Inflammatory macrophage treated with lipopolysaccharide for 4 hours (primary cell): Measurements from ENCODE around the gene ARHGEF39.
A peak's percentile ranks its signal among the peaks of the same experiment; 100 is the strongest.

Experiments used
- DNase-seq: peaks from one replicate; pipeline ENCODE4 v3.0.0-alpha.2; 2020

Gene ARHGEF39

DNA sequence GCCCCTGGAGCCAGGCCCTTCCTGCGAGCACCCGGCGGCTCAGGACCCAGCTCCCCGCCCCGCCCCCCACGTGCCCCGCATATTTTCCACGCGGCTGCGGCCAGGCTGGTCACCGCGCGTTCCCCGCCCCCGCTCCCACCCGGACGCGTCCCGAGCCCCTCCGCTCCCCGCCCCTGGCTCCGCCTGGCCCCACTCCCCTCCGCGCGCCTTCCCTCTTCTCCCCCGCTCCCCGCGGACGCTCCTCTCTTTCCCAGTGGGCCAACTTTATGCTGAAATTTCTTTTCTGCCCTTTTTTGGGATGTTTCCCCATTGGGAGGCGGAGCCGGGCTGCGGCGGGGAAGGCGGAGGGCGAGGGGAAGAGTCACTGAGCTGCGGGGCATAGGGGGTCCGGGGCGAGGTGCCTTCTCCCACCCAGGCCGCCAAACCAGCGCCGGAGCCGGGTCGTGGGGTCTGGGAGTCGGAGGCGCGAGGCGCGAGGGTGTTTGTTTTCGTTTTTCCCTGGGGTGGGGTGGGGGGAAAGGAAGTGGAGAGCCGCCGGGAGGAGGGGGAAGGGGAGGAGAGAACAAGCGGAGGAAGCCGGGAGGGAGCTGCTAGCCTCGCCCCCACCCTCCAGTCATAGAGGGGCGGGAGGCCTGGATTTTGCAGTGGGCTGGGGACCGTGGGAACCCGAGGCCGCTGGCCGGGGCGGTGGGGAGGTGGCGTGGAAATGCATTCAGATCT, 25.8 kb upstream of the ARHGEF39 start:
- peak; percentile 28 for DNase-seq

DNA sequence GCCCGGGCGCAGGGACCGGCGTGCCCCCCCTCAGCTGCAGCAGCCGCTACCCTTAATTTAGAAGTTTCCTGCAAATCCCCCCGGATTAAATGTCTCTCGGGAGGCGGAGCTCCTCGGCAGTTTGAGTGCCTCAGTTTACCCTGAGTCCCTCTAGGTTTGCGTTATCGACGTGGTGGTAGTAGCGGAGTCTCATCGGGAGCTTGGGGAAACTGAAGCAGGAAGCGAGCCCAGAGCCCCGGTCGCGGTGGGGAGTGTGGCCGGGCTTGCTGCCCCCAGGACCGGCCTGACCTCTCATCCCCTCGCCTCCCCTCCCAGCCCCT, 25.3 kb upstream of the ARHGEF39 start:
- DNase-seq, result no peak

DNA sequence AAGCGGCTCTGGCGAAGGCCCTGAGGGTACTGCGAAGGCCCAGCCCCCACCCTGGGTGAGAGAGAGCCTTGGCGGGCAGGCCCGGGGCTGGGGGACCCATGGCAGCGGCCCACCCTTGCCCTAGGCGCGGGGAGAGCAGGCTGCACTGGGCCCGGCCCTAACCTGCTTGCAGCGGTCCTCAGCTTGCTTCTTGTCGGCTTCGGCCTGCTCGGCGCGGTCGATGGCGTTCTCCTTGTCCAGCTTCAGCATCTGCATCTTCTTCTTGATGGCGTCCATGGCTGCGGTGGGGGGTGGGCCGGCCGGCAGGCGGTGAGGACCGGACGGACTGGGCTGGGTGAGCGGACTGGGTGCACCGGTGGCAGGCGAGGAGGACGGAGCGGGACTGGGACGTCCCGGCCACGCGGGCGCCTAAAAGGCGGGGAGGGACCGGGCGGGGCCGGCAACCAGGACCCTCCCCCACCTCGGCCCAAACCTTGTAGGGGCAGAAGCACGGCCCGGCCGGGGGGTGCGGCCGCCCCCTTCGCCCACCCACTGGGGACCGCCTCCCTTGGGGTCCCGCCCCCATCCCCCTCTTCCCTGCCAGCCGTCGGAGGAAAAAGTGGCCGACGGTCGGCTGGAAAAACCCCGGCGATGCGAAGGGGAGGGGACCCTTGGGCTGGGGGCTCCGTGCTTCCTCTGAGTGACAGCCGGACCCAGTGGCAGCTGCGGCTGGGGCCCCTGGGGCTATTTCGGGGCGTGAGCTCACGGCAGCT, 24.7 kb upstream of the ARHGEF39 start, which contains the start of gene TPM2:
TPM2 (minus strand) TSS at position 384 of the 752 bp plus-strand sequence; CDS start at position 276, 108 bp downstream.
- no peak for DNase-seq

DNA sequence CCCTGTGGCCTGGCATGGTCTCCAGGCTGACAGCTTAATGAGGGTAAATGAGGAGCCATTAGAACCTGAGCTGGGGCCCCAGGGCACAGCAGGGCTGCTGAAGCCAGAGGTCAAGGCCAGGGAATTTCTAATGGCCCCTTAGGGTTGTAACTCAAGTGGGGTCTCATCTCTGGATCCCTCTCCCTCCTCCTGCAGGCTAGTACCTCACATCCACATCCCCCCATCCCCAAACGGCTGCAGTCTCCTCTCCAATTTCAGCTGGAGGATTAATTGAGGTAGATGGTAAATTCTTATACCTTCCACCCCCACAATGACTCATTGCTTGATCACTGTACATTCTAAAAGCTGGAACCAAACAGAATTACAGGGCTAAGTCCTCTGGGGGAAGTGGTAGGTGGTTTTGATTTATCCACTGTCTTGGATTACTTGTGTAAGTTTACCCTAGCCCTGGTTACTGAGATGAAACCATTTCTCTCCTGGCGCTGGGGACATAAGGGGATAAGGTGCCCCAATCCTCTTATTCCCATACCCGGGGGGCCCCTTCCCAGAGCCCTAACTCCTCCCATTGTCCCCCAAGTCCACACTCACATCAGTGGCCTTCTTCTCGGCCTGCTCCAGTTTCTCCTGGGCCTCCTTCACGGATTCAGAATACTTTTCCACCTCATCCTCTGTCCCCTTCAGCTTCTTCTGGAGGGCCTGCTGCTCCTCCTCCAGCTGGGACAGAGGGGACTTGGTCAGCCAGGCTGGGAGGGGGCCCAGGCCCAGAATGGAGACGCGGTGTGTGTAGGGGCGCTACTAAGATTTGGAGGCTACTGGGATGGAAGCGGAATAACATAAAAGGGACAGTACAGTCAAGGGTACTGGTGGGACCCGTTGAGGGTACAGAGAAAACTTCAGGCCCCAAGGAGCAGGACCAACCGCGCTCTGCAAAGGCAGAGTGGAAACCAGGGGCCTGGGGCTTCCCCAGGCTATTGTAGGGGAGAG, 23.9 kb upstream of the ARHGEF39 start:
- peak; percentile 49 for DNase-seq

DNA sequence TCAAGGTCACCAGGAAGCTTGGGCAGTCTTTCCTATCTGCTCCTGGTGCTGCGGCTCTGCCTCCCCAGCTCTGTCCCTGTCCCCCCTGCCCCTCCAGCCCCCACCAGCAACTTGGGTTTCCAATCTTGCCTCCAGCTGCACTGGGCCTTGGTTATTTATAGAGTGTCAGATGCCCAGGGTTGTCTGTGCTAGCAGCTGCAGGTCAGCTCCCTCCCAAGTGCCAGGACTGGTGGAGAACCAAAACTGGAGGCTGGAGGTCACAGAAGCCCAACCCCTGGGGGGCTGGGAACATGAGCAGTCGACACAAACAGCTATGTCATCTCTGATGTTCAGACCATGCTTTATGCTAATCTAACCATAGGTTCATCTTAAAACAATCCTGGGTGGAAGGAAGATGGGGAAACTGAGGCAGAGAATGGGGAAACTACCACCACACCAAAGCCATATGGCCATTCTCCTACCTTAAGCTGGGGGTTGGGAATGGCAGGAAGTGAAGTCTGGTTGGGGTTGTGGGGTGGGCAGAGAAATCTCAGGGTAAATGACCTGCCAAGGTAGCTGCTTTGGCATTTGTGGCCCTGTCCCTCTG, 23.1 kb upstream of the ARHGEF39 start:
- DNase-seq, result no peak

DNA sequence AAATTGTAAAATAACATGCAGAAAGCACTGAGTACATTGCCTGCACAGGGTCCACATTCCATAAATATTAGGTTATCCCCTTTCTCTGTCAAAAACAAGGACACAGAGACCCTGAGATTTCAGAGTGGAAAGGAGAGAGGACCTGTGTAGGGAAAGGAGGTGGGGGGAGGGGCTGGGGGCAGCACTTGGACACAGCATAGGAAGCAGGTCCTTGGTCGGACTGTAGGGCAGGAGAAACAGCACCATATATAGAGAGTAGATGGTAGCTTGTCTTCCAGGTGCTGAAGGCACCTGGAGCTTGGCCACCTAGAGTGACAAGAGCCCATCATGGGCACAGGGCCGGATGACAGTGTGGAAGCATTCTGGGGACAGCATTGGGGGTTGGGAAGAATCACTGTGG, 22.3 kb upstream of the ARHGEF39 start:
- no peak for DNase-seq

DNA sequence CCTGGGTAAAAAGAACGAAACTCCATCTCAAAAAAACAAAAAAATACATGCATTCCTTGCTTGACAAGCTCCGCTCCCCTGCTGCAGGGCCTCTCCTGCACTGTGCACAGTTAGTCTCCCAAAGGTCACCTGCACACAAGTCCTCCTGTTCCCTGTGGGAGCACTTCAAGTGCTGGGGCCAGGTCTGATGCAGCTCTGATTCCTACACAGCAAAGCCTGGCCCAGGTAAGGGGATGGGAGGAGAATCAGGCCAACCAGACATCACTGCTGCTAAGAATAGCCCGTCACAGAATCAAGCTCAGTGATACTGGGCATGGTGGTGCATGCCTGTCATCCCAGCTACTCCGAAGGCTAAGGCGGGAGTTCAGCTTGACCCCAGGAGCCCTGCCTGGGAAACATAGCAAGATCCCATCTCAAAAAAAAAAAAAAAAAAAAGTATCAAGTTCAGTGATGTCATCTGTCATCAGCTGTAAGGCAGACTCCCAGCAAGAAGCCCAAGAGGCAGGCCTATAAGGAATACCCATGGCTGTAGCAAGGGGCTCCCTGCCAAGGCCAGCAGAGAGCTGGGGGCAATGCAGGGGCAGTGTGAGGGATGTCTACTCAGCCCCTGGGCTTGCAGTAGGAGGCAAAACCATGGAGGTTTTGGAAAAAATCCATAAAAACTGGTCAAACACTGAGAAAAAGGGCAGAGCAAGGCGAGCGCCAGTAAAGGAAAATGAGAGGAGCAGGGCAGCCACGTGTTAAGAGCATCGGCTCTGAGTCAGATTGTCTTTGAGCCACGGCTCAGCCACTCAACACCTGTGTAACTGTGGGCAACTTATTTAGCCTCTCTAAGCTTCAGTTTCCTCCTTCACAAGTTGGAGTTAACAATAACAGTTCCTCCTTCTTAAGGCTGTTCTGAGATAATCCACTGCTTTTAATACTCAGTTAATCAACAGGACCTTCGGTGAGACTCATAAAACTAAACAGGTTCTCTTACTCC, 21.5 kb upstream of the ARHGEF39 start:
- DNase-seq, result no peak

DNA sequence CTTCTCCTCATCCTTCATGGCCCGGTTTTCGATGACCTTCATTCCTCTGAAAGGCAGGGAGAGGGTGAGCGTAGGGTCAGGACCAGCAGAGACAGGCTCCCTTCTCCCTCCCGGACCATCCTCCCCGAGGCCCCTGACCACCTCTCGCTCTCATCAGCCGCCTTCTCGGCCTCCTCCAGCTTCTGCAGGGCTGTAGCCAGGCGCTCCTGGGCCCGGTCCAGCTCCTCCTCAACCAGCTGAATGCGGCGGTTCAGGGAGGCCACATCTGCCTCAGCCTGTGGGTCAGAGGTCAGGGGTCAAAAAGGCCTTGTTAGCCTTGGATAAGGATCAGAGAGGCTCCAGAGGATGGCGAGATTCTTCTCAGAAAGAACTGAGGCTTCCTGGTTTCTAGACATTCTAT, 20.5 kb upstream of the ARHGEF39 start:
- no peak for DNase-seq

DNA sequence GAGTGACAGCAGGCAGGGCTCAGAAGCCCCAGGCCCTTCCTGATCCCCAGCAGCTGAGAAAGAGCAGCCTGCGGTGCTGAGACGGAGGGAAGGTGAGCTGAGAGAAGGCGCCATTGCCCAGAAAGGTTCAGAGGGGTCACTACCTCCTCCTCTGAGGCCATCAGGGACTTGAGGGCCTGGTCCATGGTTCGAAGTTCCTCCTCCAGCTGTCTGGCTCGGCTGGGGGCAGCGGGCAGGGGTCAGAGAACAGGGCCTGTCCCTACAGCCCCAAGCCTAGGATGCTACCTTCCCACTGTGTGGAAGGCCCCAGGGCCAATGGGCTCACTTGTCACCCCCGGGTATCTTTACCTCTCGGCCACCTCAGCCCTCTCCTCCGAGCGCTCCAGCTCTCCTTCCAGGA, 19.9 kb upstream of the ARHGEF39 start:
- DNase-seq, result no peak

DNA sequence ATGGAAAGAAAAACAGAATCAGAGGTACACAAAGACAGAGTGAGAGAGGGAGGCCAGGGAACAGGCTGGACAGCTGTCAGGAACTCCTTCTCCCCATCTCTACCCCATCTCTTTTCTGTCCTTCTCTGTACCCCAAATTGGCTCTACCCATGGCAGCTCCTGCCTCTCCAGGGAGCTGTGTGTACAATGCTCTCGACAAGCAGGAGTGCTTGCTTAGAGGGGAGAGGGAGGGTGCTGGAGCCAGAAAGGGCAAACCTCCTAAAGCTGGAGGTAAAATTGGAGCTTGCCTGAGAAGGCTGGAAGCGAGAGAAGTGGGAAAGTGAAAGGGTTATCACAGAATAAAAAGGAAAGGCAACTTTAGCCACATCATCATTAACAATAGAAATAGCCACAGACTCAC, 18.3 kb upstream of the ARHGEF39 start:
- no peak for DNase-seq

DNA sequence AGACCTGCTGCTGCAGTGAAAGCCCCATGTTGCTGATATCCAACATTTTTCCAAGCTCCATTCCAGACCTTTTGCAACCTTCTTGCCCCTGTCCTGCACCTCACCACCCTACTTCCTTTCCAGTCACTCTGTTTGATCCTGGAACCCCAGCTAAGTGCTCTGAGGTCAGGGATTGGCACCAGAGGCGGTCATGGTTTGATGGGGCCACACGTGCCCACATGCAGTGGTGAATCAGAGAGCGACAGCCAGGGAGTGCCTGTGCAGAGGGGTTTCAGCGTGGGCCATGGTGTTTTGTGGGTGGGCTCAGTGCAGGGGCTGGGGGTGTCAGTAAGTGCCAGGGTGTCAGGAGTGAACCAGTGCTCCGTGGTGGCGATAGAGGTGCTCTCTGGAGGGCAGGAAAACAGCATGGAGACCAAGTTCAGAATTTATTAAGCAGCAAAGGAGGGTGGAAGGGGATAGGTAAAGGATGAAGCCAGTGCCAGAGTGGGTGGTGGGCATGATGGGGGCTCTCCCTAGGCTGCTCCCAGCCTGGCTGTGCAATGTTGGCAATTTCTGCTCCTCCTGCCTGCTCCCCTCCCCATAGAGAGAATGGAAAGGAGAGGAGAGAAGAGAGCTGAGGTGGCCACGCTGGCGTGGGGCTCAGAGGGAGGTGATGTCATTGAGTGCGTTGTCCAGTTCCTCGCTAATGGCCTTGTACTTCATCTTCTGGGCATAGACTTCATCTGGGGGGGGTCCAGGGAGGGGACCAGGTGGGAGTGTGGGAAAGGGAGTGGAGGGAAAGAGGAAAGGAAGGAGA, 17.7 kb upstream of the ARHGEF39 start:
- DNase-seq, result no peak

DNA sequence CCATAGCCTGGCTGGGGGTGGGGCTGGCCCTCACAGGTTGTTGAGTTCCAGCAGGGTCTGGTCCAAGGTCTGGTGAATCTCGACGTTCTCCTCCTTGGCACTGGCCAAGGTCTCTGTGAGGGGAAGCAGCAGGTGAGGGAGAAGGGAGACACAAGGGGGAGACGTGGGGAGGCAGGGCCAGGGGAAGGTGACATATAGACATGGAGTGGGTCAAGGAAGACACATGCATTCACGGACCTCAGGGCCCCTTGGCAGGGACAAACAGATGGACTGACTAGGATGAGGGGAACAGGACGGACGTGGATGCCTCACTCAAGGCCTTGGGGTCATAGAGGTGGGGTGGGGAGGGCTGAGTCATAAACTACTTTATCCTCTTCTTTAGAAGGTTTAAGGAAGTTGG, 17.1 kb upstream of the ARHGEF39 start:
- no peak for DNase-seq

DNA sequence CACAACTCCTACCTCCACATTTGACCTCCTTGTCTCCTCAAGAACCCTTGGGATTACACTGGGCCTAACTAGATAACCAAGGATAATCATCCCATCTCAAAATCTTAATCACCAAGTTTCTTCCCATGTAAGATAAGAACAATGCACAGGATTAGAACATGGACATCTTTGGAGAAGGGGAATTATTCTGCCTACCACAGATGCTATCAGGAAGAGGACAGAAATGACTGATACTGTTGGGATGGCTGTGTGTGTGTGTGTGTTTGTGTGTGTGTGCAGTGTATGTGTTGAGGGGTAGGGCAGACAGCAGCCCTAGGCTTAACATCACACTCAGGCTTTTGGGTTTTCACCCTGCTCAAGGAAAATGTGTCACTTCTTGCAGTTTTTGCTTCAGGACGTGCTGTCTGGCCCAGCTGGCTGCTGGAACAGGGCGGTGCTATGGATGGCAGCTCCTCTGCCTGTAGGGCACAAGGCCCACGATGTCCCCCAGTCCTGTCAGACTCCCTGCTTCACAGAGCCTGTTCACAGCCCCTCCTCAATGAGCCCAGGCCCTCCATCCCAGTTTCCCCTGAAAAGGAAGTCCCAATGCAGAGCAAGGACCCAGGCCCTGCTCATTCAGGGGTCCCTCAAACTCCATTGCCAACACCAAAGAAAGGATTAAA, 16.5 kb upstream of the ARHGEF39 start:
- no peak for DNase-seq

DNA sequence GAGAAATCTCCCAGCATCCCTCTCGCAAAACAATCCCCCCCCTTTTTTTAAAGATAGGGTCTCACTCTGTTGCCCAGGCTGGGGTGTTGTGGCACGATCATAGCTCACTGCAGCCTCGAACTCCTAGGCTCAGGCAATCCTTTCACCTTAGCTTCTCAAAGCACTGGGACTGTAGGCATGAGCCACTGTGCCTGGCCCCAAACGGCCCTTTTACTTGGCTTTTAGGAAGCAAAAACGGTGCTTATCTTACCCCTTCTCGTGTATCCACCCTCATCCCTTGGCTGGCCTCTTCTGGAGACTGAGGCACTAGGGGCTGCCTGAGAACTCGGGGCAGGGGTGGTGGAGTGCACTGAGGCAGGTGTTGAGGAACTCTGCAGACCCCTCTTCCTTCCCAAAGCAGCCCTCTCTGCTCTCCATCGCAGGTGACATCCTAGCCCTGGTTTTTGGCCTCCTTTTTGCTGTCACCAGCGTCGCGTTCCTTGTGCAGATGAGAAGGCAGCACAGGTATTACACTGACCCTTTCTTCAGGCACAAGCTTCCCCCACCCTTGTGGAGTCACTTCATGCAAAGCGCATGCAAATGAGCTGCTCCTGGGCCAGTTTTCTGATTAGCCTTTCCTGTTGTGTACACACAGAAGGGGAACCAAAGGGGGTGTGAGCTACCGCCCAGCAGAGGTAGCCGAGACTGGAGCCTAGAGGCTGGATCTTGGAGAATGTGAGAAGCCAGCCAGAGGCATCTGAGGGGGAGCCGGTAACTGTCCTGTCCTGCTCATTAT, 15.5 kb upstream of the ARHGEF39 start:
- DNase-seq, result no peak

DNA sequence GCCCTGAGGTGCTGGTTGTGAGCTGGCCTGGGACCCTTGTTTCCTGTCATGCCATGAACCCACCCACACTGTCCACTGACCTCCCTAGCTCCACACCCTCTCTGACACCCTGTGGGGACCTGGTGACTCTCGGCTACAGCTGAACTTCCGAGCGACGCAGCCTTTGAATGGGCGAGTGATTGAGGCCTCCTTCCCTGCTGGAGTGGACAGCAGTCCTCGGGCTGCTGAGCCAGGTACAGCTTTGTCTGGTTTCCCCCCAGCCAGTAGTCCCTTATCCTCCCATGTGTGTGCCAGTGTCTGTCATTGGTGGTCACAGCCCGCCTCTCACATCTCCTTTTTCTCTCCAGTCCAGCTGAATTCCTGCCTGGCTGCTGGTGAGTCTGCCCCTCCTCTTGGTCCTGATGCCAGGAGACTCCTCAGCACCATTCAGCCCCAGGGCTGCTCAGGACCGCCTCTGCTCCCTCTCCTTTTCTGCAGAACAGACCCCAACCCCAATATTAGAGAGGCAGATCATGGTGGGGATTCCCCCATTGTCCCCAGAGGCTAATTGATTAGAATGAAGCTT, 14.9 kb upstream of the ARHGEF39 start:
- no peak for DNase-seq

DNA sequence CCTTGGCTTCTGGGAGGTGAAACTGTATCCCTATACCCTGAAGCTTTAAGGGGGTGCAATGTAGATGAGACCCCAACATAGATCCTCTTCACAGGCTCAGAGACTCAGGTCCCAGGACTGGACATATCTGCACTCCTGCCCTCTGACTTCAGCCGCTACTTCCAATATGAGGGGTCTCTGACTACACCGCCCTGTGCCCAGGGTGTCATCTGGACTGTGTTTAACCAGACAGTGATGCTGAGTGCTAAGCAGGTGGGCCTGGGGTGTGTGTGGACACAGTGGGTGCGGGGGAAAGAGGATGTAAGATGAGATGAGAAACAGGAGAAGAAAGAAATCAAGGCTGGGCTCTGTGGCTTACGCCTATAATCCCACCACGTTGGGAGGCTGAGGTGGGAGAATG, 14.1 kb upstream of the ARHGEF39 start:
- no peak for DNase-seq

DNA sequence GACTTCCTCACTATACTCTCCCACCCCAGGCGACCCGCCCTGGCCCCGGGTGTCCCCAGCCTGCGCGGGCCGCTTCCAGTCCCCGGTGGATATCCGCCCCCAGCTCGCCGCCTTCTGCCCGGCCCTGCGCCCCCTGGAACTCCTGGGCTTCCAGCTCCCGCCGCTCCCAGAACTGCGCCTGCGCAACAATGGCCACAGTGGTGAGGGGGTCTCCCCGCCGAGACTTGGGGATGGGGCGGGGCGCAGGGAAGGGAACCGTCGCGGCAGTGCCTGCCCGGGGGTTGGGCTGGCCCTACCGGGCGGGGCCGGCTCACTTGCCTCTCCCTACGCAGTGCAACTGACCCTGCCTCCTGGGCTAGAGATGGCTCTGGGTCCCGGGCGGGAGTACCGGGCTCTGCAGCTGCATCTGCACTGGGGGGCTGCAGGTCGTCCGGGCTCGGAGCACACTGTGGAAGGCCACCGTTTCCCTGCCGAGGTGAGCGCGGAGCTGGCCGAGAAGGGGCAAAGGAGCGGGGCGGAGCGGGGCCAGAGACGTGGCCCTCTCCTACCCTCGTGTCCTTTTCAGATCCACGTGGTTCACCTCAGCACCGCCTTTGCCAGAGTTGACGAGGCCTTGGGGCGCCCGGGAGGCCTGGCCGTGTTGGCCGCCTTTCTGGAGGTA, 10.9 kb upstream of the ARHGEF39 start:
- DNase-seq, result peak; percentile 13

DNA sequence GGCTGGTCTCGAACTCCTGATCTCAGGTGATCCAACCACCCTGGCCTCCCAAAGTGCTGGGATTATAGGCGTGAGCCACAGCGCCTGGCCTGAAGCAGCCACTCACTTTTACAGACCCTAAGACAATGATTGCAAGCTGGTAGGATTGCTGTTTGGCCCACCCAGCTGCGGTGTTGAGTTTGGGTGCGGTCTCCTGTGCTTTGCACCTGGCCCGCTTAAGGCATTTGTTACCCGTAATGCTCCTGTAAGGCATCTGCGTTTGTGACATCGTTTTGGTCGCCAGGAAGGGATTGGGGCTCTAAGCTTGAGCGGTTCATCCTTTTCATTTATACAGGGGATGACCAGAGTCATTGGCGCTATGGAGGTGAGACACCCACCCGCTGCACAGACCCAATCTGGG, 10.2 kb upstream of the ARHGEF39 start:
- no peak for DNase-seq

DNA sequence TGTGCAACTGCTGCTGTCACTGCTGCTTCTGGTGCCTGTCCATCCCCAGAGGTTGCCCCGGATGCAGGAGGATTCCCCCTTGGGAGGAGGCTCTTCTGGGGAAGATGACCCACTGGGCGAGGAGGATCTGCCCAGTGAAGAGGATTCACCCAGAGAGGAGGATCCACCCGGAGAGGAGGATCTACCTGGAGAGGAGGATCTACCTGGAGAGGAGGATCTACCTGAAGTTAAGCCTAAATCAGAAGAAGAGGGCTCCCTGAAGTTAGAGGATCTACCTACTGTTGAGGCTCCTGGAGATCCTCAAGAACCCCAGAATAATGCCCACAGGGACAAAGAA, 9.0 kb upstream of the ARHGEF39 start:
- no peak for DNase-seq
